Esophagus squamous epithelium (tissue), 4 donors: ENCODE measurements around the gene SUPT3H.

ENCODE experiments used
- POLR2A ChIP-seq, 4 donors: fragments of 450-650 bp; IDR thresholded peaks; one replicate each; pipeline ENCODE4 v1.6.1; 2017; ENCODE audit warnings: antibody characterized with exemption in 4 of 4, mild to moderate bottlenecking in 4 of 4, moderate library complexity in 3 of 4
- TF ChIP-seq, protein P1 (sequence below), 6 experiments: fragments of 450-650 bp in 4 of 6; fragments of 200-600 bp in 2 of 6; sonication (generic) in 2 of 6; IDR thresholded peaks; one replicate each; pipeline ENCODE4 v1.5.1; 2016 to 2019; ENCODE audit warnings: antibody characterized with exemption in 6 of 6, mild to moderate bottlenecking in 4 of 6, moderate library complexity in 4 of 6

GRCh38 chr6:44849806-44850205, 527.9 kb downstream of the SUPT3H start:
- TF ChIP-seq POLR2A (IDR thresholded peaks at IDR 0.05): no peak
- TF ChIP-seq, protein P1, sequence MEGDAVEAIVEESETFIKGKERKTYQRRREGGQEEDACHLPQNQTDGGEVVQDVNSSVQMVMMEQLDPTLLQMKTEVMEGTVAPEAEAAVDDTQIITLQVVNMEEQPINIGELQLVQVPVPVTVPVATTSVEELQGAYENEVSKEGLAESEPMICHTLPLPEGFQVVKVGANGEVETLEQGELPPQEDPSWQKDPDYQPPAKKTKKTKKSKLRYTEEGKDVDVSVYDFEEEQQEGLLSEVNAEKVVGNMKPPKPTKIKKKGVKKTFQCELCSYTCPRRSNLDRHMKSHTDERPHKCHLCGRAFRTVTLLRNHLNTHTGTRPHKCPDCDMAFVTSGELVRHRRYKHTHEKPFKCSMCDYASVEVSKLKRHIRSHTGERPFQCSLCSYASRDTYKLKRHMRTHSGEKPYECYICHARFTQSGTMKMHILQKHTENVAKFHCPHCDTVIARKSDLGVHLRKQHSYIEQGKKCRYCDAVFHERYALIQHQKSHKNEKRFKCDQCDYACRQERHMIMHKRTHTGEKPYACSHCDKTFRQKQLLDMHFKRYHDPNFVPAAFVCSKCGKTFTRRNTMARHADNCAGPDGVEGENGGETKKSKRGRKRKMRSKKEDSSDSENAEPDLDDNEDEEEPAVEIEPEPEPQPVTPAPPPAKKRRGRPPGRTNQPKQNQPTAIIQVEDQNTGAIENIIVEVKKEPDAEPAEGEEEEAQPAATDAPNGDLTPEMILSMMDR (IDR thresholded peaks at IDR 0.05): no peak
